ENCODE measurements around the gene KANSL1L.

GRCh38 chr2:210157526-210157925 lies 13.7 kb downstream of the KANSL1L start:
- TF ChIP-seq, protein P1, sequence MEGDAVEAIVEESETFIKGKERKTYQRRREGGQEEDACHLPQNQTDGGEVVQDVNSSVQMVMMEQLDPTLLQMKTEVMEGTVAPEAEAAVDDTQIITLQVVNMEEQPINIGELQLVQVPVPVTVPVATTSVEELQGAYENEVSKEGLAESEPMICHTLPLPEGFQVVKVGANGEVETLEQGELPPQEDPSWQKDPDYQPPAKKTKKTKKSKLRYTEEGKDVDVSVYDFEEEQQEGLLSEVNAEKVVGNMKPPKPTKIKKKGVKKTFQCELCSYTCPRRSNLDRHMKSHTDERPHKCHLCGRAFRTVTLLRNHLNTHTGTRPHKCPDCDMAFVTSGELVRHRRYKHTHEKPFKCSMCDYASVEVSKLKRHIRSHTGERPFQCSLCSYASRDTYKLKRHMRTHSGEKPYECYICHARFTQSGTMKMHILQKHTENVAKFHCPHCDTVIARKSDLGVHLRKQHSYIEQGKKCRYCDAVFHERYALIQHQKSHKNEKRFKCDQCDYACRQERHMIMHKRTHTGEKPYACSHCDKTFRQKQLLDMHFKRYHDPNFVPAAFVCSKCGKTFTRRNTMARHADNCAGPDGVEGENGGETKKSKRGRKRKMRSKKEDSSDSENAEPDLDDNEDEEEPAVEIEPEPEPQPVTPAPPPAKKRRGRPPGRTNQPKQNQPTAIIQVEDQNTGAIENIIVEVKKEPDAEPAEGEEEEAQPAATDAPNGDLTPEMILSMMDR (IDR thresholded peaks at IDR 0.05) = no peak
- TF ChIP-seq POLR2A (IDR thresholded peaks at IDR 0.05) = no peak
